Neutrophil (primary cell): ENCODE results near the gene SH2D7.
A peak's percentile ranks its signal among the peaks of the same experiment; 100 is the strongest.
"Not testable (repeated sequence)": the region's sequence is repeated elsewhere in the genome, so short reads cannot be mapped to it uniquely, and the experiment has no call there.

ENCODE experiments used
- H3K27ac ChIP-seq: fragments of 200-600 bp; sonication (generic); 2 replicates; pipeline ENCODE4 v1.5.1; 2016; ENCODE audit warnings: mild to moderate bottlenecking, moderate library complexity
- H3K27me3 ChIP-seq: fragments of 200-600 bp; sonication (generic); 2 replicates; pipeline ENCODE4 v1.6.0; 2016; ENCODE audit warnings: mild to moderate bottlenecking
- H3K36me3 ChIP-seq: fragments of 200-600 bp; sonication (generic); 2 replicates; pipeline ENCODE4 v1.5.1; 2017
- H3K4me1 ChIP-seq, 2 experiments: fragments of 200-600 bp in 1 of 2; sonication (generic) in 1 of 2; 1 replicate in 1 of 2; 2 replicates in 1 of 2; pipeline versions ENCODE4 v1.5.1 to v1.6.1; 2013 to 2016; ENCODE audit warnings: low read depth in 1 of 2, low read length in 1 of 2, mild to moderate bottlenecking in 1 of 2, moderate library complexity in 1 of 2; ENCODE audit not compliant: control insufficient read depth in 1 of 2, insufficient read depth in 1 of 2
- H3K4me3 ChIP-seq, 2 experiments: fragments of 200-600 bp in 1 of 2; sonication (generic) in 1 of 2; 1 replicate in 1 of 2; 2 replicates in 1 of 2; pipeline ENCODE4 v1.5.1; 2013 to 2016; ENCODE audit warnings: low read depth in 1 of 2, low read length in 1 of 2, mild to moderate bottlenecking in 1 of 2, moderate library complexity in 1 of 2
- H3K9me3 ChIP-seq: fragments of 200-600 bp; sonication (generic); 2 replicates; pipeline ENCODE4 v1.5.1; 2016
- TF ChIP-seq, protein P1 (sequence below): fragments of 200-600 bp; sonication (generic); IDR thresholded peaks from 2 replicates; pipeline ENCODE4 v1.5.1; 2016; ENCODE audit warnings: antibody characterized with exemption

SH2D7 gene

DNA sequence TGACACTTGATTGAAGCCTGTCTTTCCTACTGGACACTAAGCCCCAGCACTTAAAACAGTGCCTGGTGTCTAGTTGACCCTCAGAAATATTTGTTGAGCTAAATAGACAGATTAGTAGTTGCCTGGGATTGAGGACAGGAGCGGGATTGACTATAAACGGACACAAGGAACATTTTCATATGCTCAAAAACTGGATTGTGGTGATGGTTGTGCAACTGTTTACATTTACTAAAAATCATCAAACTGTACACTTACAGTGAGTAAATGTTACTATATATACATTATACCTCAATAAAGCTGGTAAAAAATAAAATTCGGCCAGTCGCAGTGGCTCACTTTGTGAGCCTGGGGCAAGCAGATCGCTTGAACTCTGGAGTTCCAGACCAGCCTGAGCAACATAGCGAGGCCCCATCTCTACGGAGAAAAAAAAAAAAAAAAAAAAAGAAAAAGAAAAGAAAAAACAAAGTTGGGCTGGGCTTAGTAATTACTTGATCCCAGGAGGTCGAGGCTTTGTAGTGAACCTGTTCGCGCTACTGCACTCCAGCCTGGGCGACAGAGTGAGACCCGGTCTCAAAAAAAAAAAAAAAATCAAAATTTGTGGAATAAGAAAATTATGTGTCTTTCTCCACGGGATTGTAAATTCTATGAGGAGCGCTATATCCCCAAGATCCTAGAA, 56.2 kb downstream of the SH2D7 start:
- H3K9me3 ChIP-seq, result no peaks in the 10 kb centered on the region
- TF ChIP-seq, protein P1, sequence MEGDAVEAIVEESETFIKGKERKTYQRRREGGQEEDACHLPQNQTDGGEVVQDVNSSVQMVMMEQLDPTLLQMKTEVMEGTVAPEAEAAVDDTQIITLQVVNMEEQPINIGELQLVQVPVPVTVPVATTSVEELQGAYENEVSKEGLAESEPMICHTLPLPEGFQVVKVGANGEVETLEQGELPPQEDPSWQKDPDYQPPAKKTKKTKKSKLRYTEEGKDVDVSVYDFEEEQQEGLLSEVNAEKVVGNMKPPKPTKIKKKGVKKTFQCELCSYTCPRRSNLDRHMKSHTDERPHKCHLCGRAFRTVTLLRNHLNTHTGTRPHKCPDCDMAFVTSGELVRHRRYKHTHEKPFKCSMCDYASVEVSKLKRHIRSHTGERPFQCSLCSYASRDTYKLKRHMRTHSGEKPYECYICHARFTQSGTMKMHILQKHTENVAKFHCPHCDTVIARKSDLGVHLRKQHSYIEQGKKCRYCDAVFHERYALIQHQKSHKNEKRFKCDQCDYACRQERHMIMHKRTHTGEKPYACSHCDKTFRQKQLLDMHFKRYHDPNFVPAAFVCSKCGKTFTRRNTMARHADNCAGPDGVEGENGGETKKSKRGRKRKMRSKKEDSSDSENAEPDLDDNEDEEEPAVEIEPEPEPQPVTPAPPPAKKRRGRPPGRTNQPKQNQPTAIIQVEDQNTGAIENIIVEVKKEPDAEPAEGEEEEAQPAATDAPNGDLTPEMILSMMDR, result no peak

GRCh38 chr15:78149068-78149804, 56.9 kb downstream of the SH2D7 start, which contains the start of gene IDH3A:
TSS of gene IDH3A (plus strand) at chr15:78149362. CDS start at chr15:78149404, 42 bp downstream.
- no peaks in the 10 kb centered on the region for H3K9me3 ChIP-seq
- H3K4me1 ChIP-seq, result peaks cover 13 to 21% of the 10 kb centered on the region in 2 experiments
- peak within 1 kb of the TSS; percentile 81 to 82 for H3K4me3 ChIP-seq
- TF ChIP-seq, protein P1, result peak; percentile 56
- H3K36me3 ChIP-seq, result no peaks in the 10 kb centered on the region
- H3K27me3 ChIP-seq, result peaks cover 5% of the 10 kb centered on the region
- H3K27ac ChIP-seq, result peak within 1 kb of the TSS; percentile 71

More for the DNA sequence above, 56.2 kb downstream of the SH2D7 start:
- H3K27ac ChIP-seq, result peak overlapping the region; percentile 71
- H3K4me1 ChIP-seq, result peaks cover 13 to 21% of the 10 kb centered on the region in 2 experiments
- H3K36me3 ChIP-seq, result no peaks in the 10 kb centered on the region
- H3K4me3 ChIP-seq, result peak overlapping the region; percentile 81 to 82
- peaks cover 5% of the 10 kb centered on the region for H3K27me3 ChIP-seq

GRCh38 chr15:78149805-78150751, 57.7 kb downstream of the SH2D7 start:
- no peak overlapping the region for H3K27ac ChIP-seq

GRCh38 chr15:78151075-78151474, 58.7 kb downstream of the SH2D7 start:
- not testable (repeated sequence) for H3K9me3 ChIP-seq, H3K27me3 ChIP-seq, H3K36me3 ChIP-seq, H3K4me3 ChIP-seq, H3K27ac ChIP-seq
- H3K4me1 ChIP-seq, result peaks cover 13 to 21% of the 10 kb centered on the region in 2 experiments

More at GRCh38 chr15:78149805-78150751, 57.7 kb downstream of the SH2D7 start:
- Histone ChIP-seq H3K27me3 (peaks cover 5% of the 10 kb centered on the region), H3K4me3 (peak overlapping the region; percentile 81 to 82), H3K9me3 (no peaks in the 10 kb centered on the region), H3K36me3 (no peaks in the 10 kb centered on the region), H3K4me1 (peaks cover 13 to 21% of the 10 kb centered on the region in 2 experiments)
- TF ChIP-seq, protein P1, result no peak
